HCT116 (cell line): Measurements from ENCODE around the gene KLHDC7A. TPM values are rescaled to one million over a fixed set of nuclear protein-coding genes. Genes with fewer than 3 reads are reported as not detected.

Experiments
- ATAC-seq: fragments of 200-7000 bp; cut with Tn5 transposase; 2 replicates; pipeline ENCODE4 v1.9.1; 2020; ENCODE audit warnings: mild to moderate bottlenecking, moderate library complexity
- BruUV-seq: library from RNA; stranded (reverse); fragments of 400-500 nt; replicated peaks from 2 replicates; lab custom pipeline; 2021; lab: Mats Ljungman, UMichigan
- CTCF ChIA-PET: fragments of 300-600 bp; sonication (Branson Sonifier 250); formaldehyde crosslinking; loops from one replicate; lab custom pipeline; 2021; ENCODE audit warnings: antibody characterized with exemption; lab: Charles Lee
- POLR2A ChIA-PET: fragments of 300-600, 350-600 bp; sonication (Branson Sonifier 250); formaldehyde crosslinking; loops from one replicate; lab custom pipeline; 2021; ENCODE audit warnings: antibody characterized with exemption; lab: Charles Lee
- RAD21 ChIA-PET, 2 experiments: fragments of 300-600 bp; sonication (Branson Sonifier 250); formaldehyde crosslinking; loops; one replicate each; lab custom pipeline; 2023; ENCODE audit warnings: low total read pairs in 2 of 2; ENCODE audit not compliant: uncharacterized antibody in 2 of 2, unreplicated experiment in 2 of 2, low non-redundant PET in 1 of 2; lab: Charles Lee
- DNase-seq: peaks from one replicate; pipeline ENCODE4 v3.0.0-alpha.2; 2010; ENCODE audit warnings: low read depth, low spot score
- H2AFZ ChIP-seq: fragments of 200-600 bp; shearing (Covaris generic), sonication (generic); 2 replicates; pipeline ENCODE4 v1.6.1; 2017; ENCODE audit warnings: low read depth, mixed run types, mixed read lengths, antibody characterized with exemption, low read length; ENCODE audit not compliant: poor library complexity, severe bottlenecking
- H3K27ac ChIP-seq: 2 replicates; pipeline ENCODE4 v1.5.1; 2012; ENCODE audit warnings: low read depth, low read length
- H3K27me3 ChIP-seq: fragments of 200-600 bp; sonication (generic); 2 replicates; pipeline ENCODE4 v1.6.1; 2016; ENCODE audit warnings: mixed run types, low read length, mixed read lengths; ENCODE audit not compliant: insufficient read depth
- H3K36me3 ChIP-seq, 2 experiments: fragments of 200-500 bp in 1 of 2; fragments of 200-600 bp in 1 of 2; sonication (Bioruptor generic) in 1 of 2; sonication (generic) in 1 of 2; 2 replicates each; pipeline versions ENCODE4 v1.5.1 to v1.6.1; 2014 to 2016; ENCODE audit warnings: low read length in 2 of 2, inconsistent platforms in 1 of 2, mixed read lengths in 1 of 2, mixed run types in 1 of 2; ENCODE audit not compliant: insufficient read depth in 2 of 2, control insufficient read depth in 1 of 2
- H3K4me1 ChIP-seq, 2 experiments: fragments of 200-600 bp in 1 of 2; sonication (generic) in 1 of 2; 2 replicates each; pipeline versions ENCODE4 v1.5.1 to v1.6.1; 2012 to 2017; ENCODE audit warnings: low read length in 2 of 2, inconsistent platforms in 1 of 2, mild to moderate bottlenecking in 1 of 2, mixed read lengths in 1 of 2, mixed run types in 1 of 2, moderate library complexity in 1 of 2; ENCODE audit not compliant: insufficient read depth in 2 of 2, control insufficient read depth in 1 of 2
- H3K4me2 ChIP-seq: fragments of 200-600 bp; sonication (generic); 2 replicates; pipeline ENCODE4 v1.6.1; 2017; ENCODE audit warnings: mixed run types, low read length, mixed read lengths
- H3K4me3 ChIP-seq, 2 experiments: fragments of 200-600 bp in 1 of 2; sonication (generic) in 1 of 2; replicated peaks in 1 of 2; 2 replicates each; pipeline ENCODE4 v1.5.1; 2011 to 2016; ENCODE audit warnings: low read length in 2 of 2, control low read depth in 1 of 2, low read depth in 1 of 2, mild to moderate bottlenecking in 1 of 2, mixed read lengths in 1 of 2, mixed run types in 1 of 2
- H3K79me2 ChIP-seq: fragments of 200-600 bp; sonication (generic); 2 replicates; pipeline ENCODE4 v1.6.1; 2017; ENCODE audit warnings: mild to moderate bottlenecking, mixed run types, low read length, moderate library complexity, mixed read lengths; ENCODE audit not compliant: insufficient read depth
- H3K9ac ChIP-seq: fragments of 200-600 bp; sonication (generic); 2 replicates; pipeline ENCODE4 v1.6.1; 2016; ENCODE audit warnings: low read length, mixed read lengths
- H3K9me2 ChIP-seq: fragments of 200-600 bp; sonication (generic), shearing (Covaris generic); 2 replicates; pipeline ENCODE4 v1.6.1; 2017; ENCODE audit warnings: mixed run types, mild to moderate bottlenecking, moderate library complexity; ENCODE audit not compliant: insufficient read depth
- H3K9me3 ChIP-seq, 2 experiments: fragments of 200-500 bp in 1 of 2; fragments of 200-600 bp in 1 of 2; sonication (Bioruptor generic) in 1 of 2; sonication (generic) in 1 of 2; 2 replicates each; pipeline ENCODE4 v1.6.1; 2014 to 2017; ENCODE audit warnings: low read length in 2 of 2, mixed read lengths in 2 of 2, inconsistent platforms in 1 of 2, low read depth in 1 of 2, mild to moderate bottlenecking in 1 of 2, mixed run types in 1 of 2, moderate library complexity in 1 of 2; ENCODE audit not compliant: control insufficient read depth in 1 of 2, insufficient read depth in 1 of 2
- H4K20me1 ChIP-seq: fragments of 200-600 bp; sonication (generic), shearing (Covaris generic); 2 replicates; pipeline ENCODE4 v1.6.1; 2017; ENCODE audit warnings: mixed run types, mild to moderate bottlenecking, moderate library complexity; ENCODE audit not compliant: insufficient read depth
- CBX3 ChIP-seq: IDR thresholded peaks from 2 replicates; pipeline ENCODE4 v1.6.1; 2012; ENCODE audit warnings: low read depth
- CEBPB ChIP-seq: IDR thresholded peaks from 2 replicates; pipeline ENCODE4 v1.6.1; 2012; ENCODE audit warnings: low read depth
- CTCF ChIP-seq, 3 experiments: fragments of 200-600 bp in 1 of 3; sonication (generic) in 1 of 3; IDR thresholded peaks in 2 of 3; conservative IDR thresholded peaks in 1 of 3; 2 replicates each; pipeline ENCODE4 v1.5.1; 2012 to 2017; ENCODE audit warnings: low read depth in 2 of 3, low read length in 2 of 3, antibody characterized with exemption in 1 of 3, borderline replicate concordance in 1 of 3, control low read depth in 1 of 3, mild to moderate bottlenecking in 1 of 3, mixed read lengths in 1 of 3, mixed run types in 1 of 3, moderate library complexity in 1 of 3; ENCODE audit not compliant: insufficient read depth in 1 of 3
- ELF1 ChIP-seq: IDR thresholded peaks from 2 replicates; pipeline ENCODE4 v1.6.1; 2012; ENCODE audit warnings: low read depth, borderline replicate concordance
- EZH2 ChIP-seq: fragments of 200-600 bp; sonication (generic); IDR thresholded peaks from 2 replicates; pipeline ENCODE4 v1.6.1; 2017; ENCODE audit warnings: antibody characterized with exemption, mixed run types
- EZH2phosphoT487 ChIP-seq: fragments of 200-600 bp; IDR thresholded peaks from 2 replicates; pipeline ENCODE4 v1.6.1; 2018; ENCODE audit warnings: antibody characterized with exemption, borderline replicate concordance
- FOSL1 ChIP-seq: IDR thresholded peaks from 2 replicates; pipeline ENCODE4 v1.6.1; 2012; ENCODE audit warnings: low read depth
- MAX ChIP-seq: IDR thresholded peaks from 2 replicates; pipeline ENCODE4 v1.6.1; 2012
- POLR2A ChIP-seq: IDR thresholded peaks from 2 replicates; pipeline ENCODE4 v1.7.0; 2011; ENCODE audit warnings: borderline replicate concordance; ENCODE audit not compliant: insufficient read depth, insufficient read length; ENCODE audit errors: extremely low read depth
- POLR2AphosphoS5 ChIP-seq: IDR thresholded peaks from 2 replicates; pipeline ENCODE4 v1.6.1; 2011; ENCODE audit warnings: mild to moderate bottlenecking, low read depth, low read length, moderate library complexity
- SIN3A ChIP-seq: IDR thresholded peaks from 2 replicates; pipeline ENCODE4 v1.6.1; 2012; ENCODE audit warnings: low read depth
- ZFX ChIP-seq: fragments of 450-650 bp; IDR thresholded peaks from 2 replicates; pipeline ENCODE4 v1.6.1; 2017
- ZNF274 ChIP-seq: fragments of 200-500 bp; sonication (Bioruptor generic); IDR thresholded peaks from 2 replicates; pipeline ENCODE4 v1.6.1; 2014; ENCODE audit warnings: mild to moderate bottlenecking, low read depth, low read length, inconsistent platforms
- intact Hi-C: fragments of 100-400 bp; cut with micrococcal nuclease; formaldehyde crosslinking; loops from 2 replicates; pipeline ENCODE4 v1.10.0; 2022
- total RNA-seq: library from RNA; stranded (reverse); gene quantifications from one replicate; pipeline ENCODE4 v1.2.1, GENCODE V29; 2021; ENCODE audit not compliant: unreplicated experiment
- TF ChIP-seq, protein P1 (sequence below): IDR thresholded peaks from 2 replicates; pipeline ENCODE4 v1.6.1; 2011; ENCODE audit warnings: mild to moderate bottlenecking, low read length, moderate library complexity; ENCODE audit not compliant: insufficient replicate concordance; ENCODE audit errors: extremely low read depth
- TF ChIP-seq, protein P2 (sequence below): IDR thresholded peaks from 2 replicates; pipeline ENCODE4 v1.6.1; 2012; ENCODE audit warnings: low read depth

The KLHDC7A gene
- total RNA-seq, 1 experiment from 2014 or later, result 0.30 TPM

- ChIA-PET RAD21 (no interaction called here), POLR2A (no interaction called here), CTCF (interaction anchor here (0.8 kb wide), 1 partner anchor 140 kb away, joined by 3 read pairs; no protein-coding TSS in a partner anchor)
- H2AFZ ChIP-seq, result no peak overlapping the region
- DNase-seq (no peak), ATAC-seq (no peak)
- peaks cover 11% of the 10 kb centered on the region; the same call in 1 of the 2 replicates for H3K27me3 ChIP-seq
- H3K36me3 ChIP-seq, result no peaks in the 10 kb centered on the region
- H3K9me2 ChIP-seq, result no peaks in the 10 kb centered on the region
- H3K9me3 ChIP-seq, result peaks cover 0 to 4% of the 10 kb centered on the region in 2 experiments; a peak in 1 of 4 replicates
- no peaks in the 10 kb centered on the region for H3K4me1 ChIP-seq
- no peaks in the 10 kb centered on the region for H4K20me1 ChIP-seq
- H3K9ac ChIP-seq, result no peak overlapping the region
- no peak overlapping the region for H3K27ac ChIP-seq
- intact Hi-C loops, result no loop called here
- no peak overlapping the region for H3K4me2 ChIP-seq
- TF ChIP-seq FOSL1 (no peak), CTCF (IDR thresholded peaks at IDR 0.05 in 2 of 3, conservative IDR thresholded peaks at IDR 0.05 in 1 of 3; ENCODE audit: borderline replicate concordance in 1 of 3, insufficient read depth in 1 of 3, low read depth in 2 of 3, low read length in 2 of 3) (no peak), CBX3 (no peak), MAX (no peak), ZNF274 (no peak), ELF1 (no peak), EZH2 (no peak), EZH2phosphoT487 (no peak), CEBPB (no peak), ZFX (no peak), POLR2A (no peak), SIN3A (no peak), POLR2AphosphoS5 (no peak)
- TF ChIP-seq, protein P1, sequence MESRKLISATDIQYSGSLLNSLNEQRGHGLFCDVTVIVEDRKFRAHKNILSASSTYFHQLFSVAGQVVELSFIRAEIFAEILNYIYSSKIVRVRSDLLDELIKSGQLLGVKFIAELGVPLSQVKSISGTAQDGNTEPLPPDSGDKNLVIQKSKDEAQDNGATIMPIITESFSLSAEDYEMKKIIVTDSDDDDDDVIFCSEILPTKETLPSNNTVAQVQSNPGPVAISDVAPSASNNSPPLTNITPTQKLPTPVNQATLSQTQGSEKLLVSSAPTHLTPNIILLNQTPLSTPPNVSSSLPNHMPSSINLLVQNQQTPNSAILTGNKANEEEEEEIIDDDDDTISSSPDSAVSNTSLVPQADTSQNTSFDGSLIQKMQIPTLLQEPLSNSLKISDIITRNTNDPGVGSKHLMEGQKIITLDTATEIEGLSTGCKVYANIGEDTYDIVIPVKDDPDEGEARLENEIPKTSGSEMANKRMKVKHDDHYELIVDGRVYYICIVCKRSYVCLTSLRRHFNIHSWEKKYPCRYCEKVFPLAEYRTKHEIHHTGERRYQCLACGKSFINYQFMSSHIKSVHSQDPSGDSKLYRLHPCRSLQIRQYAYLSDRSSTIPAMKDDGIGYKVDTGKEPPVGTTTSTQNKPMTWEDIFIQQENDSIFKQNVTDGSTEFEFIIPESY, result no peak
- TF ChIP-seq, protein P2, sequence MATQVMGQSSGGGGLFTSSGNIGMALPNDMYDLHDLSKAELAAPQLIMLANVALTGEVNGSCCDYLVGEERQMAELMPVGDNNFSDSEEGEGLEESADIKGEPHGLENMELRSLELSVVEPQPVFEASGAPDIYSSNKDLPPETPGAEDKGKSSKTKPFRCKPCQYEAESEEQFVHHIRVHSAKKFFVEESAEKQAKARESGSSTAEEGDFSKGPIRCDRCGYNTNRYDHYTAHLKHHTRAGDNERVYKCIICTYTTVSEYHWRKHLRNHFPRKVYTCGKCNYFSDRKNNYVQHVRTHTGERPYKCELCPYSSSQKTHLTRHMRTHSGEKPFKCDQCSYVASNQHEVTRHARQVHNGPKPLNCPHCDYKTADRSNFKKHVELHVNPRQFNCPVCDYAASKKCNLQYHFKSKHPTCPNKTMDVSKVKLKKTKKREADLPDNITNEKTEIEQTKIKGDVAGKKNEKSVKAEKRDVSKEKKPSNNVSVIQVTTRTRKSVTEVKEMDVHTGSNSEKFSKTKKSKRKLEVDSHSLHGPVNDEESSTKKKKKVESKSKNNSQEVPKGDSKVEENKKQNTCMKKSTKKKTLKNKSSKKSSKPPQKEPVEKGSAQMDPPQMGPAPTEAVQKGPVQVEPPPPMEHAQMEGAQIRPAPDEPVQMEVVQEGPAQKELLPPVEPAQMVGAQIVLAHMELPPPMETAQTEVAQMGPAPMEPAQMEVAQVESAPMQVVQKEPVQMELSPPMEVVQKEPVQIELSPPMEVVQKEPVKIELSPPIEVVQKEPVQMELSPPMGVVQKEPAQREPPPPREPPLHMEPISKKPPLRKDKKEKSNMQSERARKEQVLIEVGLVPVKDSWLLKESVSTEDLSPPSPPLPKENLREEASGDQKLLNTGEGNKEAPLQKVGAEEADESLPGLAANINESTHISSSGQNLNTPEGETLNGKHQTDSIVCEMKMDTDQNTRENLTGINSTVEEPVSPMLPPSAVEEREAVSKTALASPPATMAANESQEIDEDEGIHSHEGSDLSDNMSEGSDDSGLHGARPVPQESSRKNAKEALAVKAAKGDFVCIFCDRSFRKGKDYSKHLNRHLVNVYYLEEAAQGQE, result no peak
- no TSS peak for BruUV-seq
- H3K79me2 ChIP-seq, result no peaks in the 10 kb centered on the region
- no peak overlapping the region for H3K4me3 ChIP-seq
Measured at GRCh38 chr1:18511874-18512150, 31.1 kb downstream of the KLHDC7A start.
